Loucy (cell line): ENCODE data around the gene TIMP1.

Source experiments
- H2AFZ ChIP-seq: fragments of 200-600 bp; sonication (generic); 2 replicates; pipeline ENCODE4 v1.6.0; 2016; ENCODE audit warnings: antibody characterized with exemption, mild to moderate bottlenecking, low read length, moderate library complexity
- H3F3A ChIP-seq: fragments of 200-600 bp; 2 replicates; pipeline ENCODE4 v1.6.0; 2016; ENCODE audit warnings: antibody characterized with exemption, low read depth, mild to moderate bottlenecking
- H3K27me3 ChIP-seq: fragments of 200-600 bp; sonication (generic); 2 replicates; pipeline ENCODE4 v1.6.1; 2014; ENCODE audit warnings: low read length, mild to moderate bottlenecking; ENCODE audit not compliant: insufficient read depth, poor library complexity, severe bottlenecking
- H3K36me3 ChIP-seq: fragments of 200-600 bp; sonication (generic); 2 replicates; pipeline ENCODE4 v1.6.1; 2016; ENCODE audit warnings: low read length; ENCODE audit not compliant: insufficient read depth
- H3K4me1 ChIP-seq: fragments of 200-600 bp; sonication (generic); 2 replicates; pipeline ENCODE4 v1.5.1; 2014; ENCODE audit warnings: low read length, mild to moderate bottlenecking; ENCODE audit not compliant: insufficient read depth, poor library complexity, severe bottlenecking
- H3K4me2 ChIP-seq: fragments of 200-600 bp; sonication (generic); 2 replicates; pipeline ENCODE4 v1.6.0; 2014; ENCODE audit warnings: antibody characterized with exemption, low read length, low read depth, mild to moderate bottlenecking; ENCODE audit not compliant: poor library complexity, severe bottlenecking
- H3K4me3 ChIP-seq: fragments of 200-600 bp; sonication (generic); 2 replicates; pipeline ENCODE4 v1.5.1; 2014; ENCODE audit warnings: low read length, mild to moderate bottlenecking, mixed read lengths; ENCODE audit not compliant: poor library complexity, severe bottlenecking
- H3K79me2 ChIP-seq: fragments of 200-600 bp; sonication (generic); 2 replicates; pipeline ENCODE4 v1.6.1; 2014; ENCODE audit warnings: low read length; ENCODE audit not compliant: insufficient read depth
- H3K9ac ChIP-seq: fragments of 200-600 bp; sonication (generic); 2 replicates; pipeline ENCODE4 v1.6.0; 2014; ENCODE audit warnings: mild to moderate bottlenecking, low read depth, low read length, moderate library complexity; ENCODE audit not compliant: poor library complexity, severe bottlenecking
- H3K9me2 ChIP-seq: fragments of 200-600 bp; sonication (generic); replicated peaks from 2 replicates; pipeline ENCODE4 v1.6.1; 2016; ENCODE audit warnings: low read depth, low read length, mixed read lengths
- H3K9me3 ChIP-seq: fragments of 200-600 bp; sonication (generic); 2 replicates; pipeline ENCODE4 v1.6.1; 2014; ENCODE audit warnings: mild to moderate bottlenecking, antibody characterized with exemption, low read length, low read depth; ENCODE audit not compliant: insufficient read depth
- H4K20me1 ChIP-seq: fragments of 200-600 bp; sonication (generic); 2 replicates; pipeline ENCODE4 v1.6.0; 2014; ENCODE audit warnings: antibody characterized with exemption, low read length, mild to moderate bottlenecking; ENCODE audit not compliant: insufficient read depth, poor library complexity, severe bottlenecking
- CTCF ChIP-seq: fragments of 200-600 bp; sonication (generic); conservative IDR thresholded peaks from 2 replicates; pipeline ENCODE4 v1.5.1; 2014; ENCODE audit warnings: mild to moderate bottlenecking, antibody characterized with exemption, low read length
- EZH2phosphoT487 ChIP-seq: fragments of 200-600 bp; IDR thresholded peaks from 2 replicates; pipeline ENCODE4 v1.6.1; 2018; ENCODE audit warnings: antibody characterized with exemption, mild to moderate bottlenecking, moderate library complexity, borderline replicate concordance

Gene TIMP1

GRCh38 chrX:47573341-47574075, 8.7 kb upstream of the TIMP1 start:
- Histone ChIP-seq H3F3A (no peaks in the 10 kb centered on the region), H2AFZ (no peak overlapping the region), H3K36me3 (peaks cover 6% of the 10 kb centered on the region; the same call in 1 of the 2 replicates), H3K4me2 (no peak overlapping the region), H3K4me1 (no peaks in the 10 kb centered on the region), H3K9me2 (no peaks in the 10 kb centered on the region), H3K27me3 (no peaks in the 10 kb centered on the region), H3K4me3 (no peak overlapping the region), H3K9ac (no peak overlapping the region), H3K9me3 (no peaks in the 10 kb centered on the region), H3K79me2 (no peaks in the 10 kb centered on the region), H4K20me1 (no peaks in the 10 kb centered on the region)
- TF ChIP-seq EZH2phosphoT487 (no peak), CTCF (no peak)

DNA sequence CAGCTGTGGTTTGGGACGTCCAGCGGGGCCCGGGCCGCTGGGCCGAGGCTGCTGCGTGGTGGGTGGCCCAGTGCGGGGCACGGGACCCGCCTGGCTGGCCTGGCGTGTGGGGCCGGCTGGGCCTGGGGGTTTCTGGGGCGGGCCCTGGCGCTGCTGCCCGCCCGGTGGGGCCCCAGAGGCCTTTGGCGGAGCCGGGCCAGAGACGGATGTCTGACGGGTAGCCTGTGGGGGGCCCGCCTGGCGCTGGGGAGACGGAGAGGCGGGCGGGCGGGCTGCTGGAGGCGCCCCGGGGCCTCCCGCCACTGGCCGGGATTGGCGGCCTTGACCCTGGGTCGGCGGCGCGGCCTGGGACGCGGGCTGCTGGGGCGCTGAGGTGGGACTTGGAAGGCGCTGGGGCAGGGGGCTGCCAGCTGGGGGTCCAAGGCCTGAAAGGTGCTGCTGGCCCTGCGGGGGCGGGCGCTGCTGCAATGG, 8.1 kb upstream of the TIMP1 start:
- H3K9ac ChIP-seq, result no peak overlapping the region
- H3K4me3 ChIP-seq, result no peak overlapping the region
- TF ChIP-seq CTCF (no peak), EZH2phosphoT487 (no peak)

GRCh38 chrX:47574547-47575301, 7.5 kb upstream of the TIMP1 start:
- Histone ChIP-seq H4K20me1 (no peaks in the 10 kb centered on the region), H3K9me3 (no peaks in the 10 kb centered on the region), H2AFZ (no peak overlapping the region), H3K27me3 (no peaks in the 10 kb centered on the region), H3K4me3 (no peak overlapping the region), H3K4me1 (no peaks in the 10 kb centered on the region), H3K9me2 (no peaks in the 10 kb centered on the region), H3K9ac (no peak overlapping the region), H3K79me2 (no peaks in the 10 kb centered on the region), H3K4me2 (no peak overlapping the region), H3K36me3 (peaks cover 6% of the 10 kb centered on the region; the same call in 1 of the 2 replicates), H3F3A (no peaks in the 10 kb centered on the region)
- TF ChIP-seq EZH2phosphoT487 (no peak), CTCF (no peak)

More for the DNA sequence above, 8.1 kb upstream of the TIMP1 start:
- Histone ChIP-seq H2AFZ (no peak overlapping the region), H3K9me2 (no peaks in the 10 kb centered on the region), H3K4me2 (no peak overlapping the region), H3K79me2 (no peaks in the 10 kb centered on the region), H3F3A (no peaks in the 10 kb centered on the region), H3K27me3 (no peaks in the 10 kb centered on the region), H4K20me1 (no peaks in the 10 kb centered on the region), H3K4me1 (no peaks in the 10 kb centered on the region), H3K36me3 (peaks cover 6% of the 10 kb centered on the region; the same call in 1 of the 2 replicates), H3K9me3 (no peaks in the 10 kb centered on the region)
